GOT3 (cell line): ENCODE data around the gene PXMP2.

Source experiments
- DNase-seq: peaks from one replicate; lab custom pipeline; 2025; ENCODE audit warnings: mixed read lengths; lab: John Stamatoyannopoulos, UW

Gene PXMP2

GRCh38 chr12:132687211-132688164, at the start of gene PXMP2, which contains the start of gene POLE:
Gene PXMP2, plus strand, starts transcription at chr12:132687587. Its CDS starts 84 bp downstream, at chr12:132687671.
Gene POLE, minus strand, starts transcription at chr12:132687342. Its CDS starts 27 bp downstream, at chr12:132687315.
- peak; percentile 79 for DNase-seq

- no peak for DNase-seq
Measured at GRCh38 chr12:132637811-132638210, 49.6 kb upstream of the PXMP2 start.

GRCh38 chr12:132638541-132639408, 48.6 kb upstream of the PXMP2 start:
- no peak for DNase-seq

GRCh38 chr12:132639956-132640520, 47.3 kb upstream of the PXMP2 start:
- DNase-seq: no peak

- no peak for DNase-seq
Measured at GRCh38 chr12:132640936-132641335, 46.5 kb upstream of the PXMP2 start.

- no peak for DNase-seq
Measured at GRCh38 chr12:132641811-132642650, 45.4 kb upstream of the PXMP2 start.

- DNase-seq: no peak
Measured at GRCh38 chr12:132642846-132643835, 44.2 kb upstream of the PXMP2 start.

- no peak for DNase-seq
Measured at GRCh38 chr12:132646850-132647249, 40.5 kb upstream of the PXMP2 start.

- no peak for DNase-seq
Measured at GRCh38 chr12:132647858-132648257, 39.5 kb upstream of the PXMP2 start.

- DNase-seq: no peak
Measured at GRCh38 chr12:132648616-132649225, 38.7 kb upstream of the PXMP2 start.

- DNase-seq: no peak
Measured at GRCh38 chr12:132649226-132649945, 38.0 kb upstream of the PXMP2 start.

GRCh38 chr12:132651444-132652100, 35.8 kb upstream of the PXMP2 start:
- DNase-seq: no peak

- no peak for DNase-seq
Measured at GRCh38 chr12:132653567-132654290, 33.7 kb upstream of the PXMP2 start.

GRCh38 chr12:132657004-132657727, 30.2 kb upstream of the PXMP2 start:
- DNase-seq: no peak

- no peak for DNase-seq
Measured at GRCh38 chr12:132658149-132658894, 29.1 kb upstream of the PXMP2 start.

- DNase-seq: no peak
Measured at GRCh38 chr12:132659146-132659545, 28.2 kb upstream of the PXMP2 start.
